ENCODE data around the gene TOB1. TPM values are rescaled to one million over a fixed set of nuclear protein-coding genes. Genes with fewer than 3 reads are reported as not detected.
A peak's percentile ranks its signal among the peaks of the same experiment; 100 is the strongest.

TOB1 gene
- total RNA-seq, 4 donors from 2014 or later = 26.7 to 34.4 (median 31.0) TPM

- intact Hi-C loops (cut with DNase I) = no loop called here
Measured at GRCh38 chr17:50858486-50859225, 7.5 kb downstream of the TOB1 start.

GRCh38 chr17:50856431-50856830 is 9.7 kb downstream of the TOB1 start:
- intact Hi-C loops (cut with DNase I) = no loop called here
- no peaks in the 10 kb centered on the region for H3K9me3 ChIP-seq
- H3K4me1 ChIP-seq = peaks cover 9 to 35% (median 31%) of the 10 kb centered on the region in 4 donors
- TF ChIP-seq CTCF (IDR thresholded peaks at IDR 0.05) (no peak), EP300 (IDR thresholded peaks at IDR 0.05) (no peak), POLR2A (IDR thresholded peaks at IDR 0.05; ENCODE audit: low read depth) (no peak), POLR2AphosphoS5 (IDR thresholded peaks at IDR 0.05) (no peak)
- H3K4me3 ChIP-seq = no peak overlapping the region
- H3K27me3 ChIP-seq = no peaks in the 10 kb centered on the region
- no peak for DNase-seq (ENCODE audit: extremely low spot score)
- 97% methylated on average over 2 of the region's 2 CpGs for WGBS
- H3K27ac ChIP-seq (replicated peaks in 1 of 4) = no peak overlapping the region
- H3K36me3 ChIP-seq = peaks cover 0 to under 1% (median 0%) of the 10 kb centered on the region in 4 donors

More at GRCh38 chr17:50858486-50859225, 7.5 kb downstream of the TOB1 start:
- peaks cover 6 to 39% (median 35%) of the 10 kb centered on the region in 4 donors for H3K4me1 ChIP-seq
- no peaks in the 10 kb centered on the region for H3K27me3 ChIP-seq
- 94% methylated on average over 12 of the region's 12 CpGs for WGBS
- H3K4me3 ChIP-seq = no peak overlapping the region
- H3K36me3 ChIP-seq = peaks cover 0 to 16% (median 8%) of the 10 kb centered on the region in 4 donors
- TF ChIP-seq POLR2AphosphoS5 (IDR thresholded peaks at IDR 0.05) = no peak
- no peak for TF ChIP-seq EP300 (IDR thresholded peaks at IDR 0.05)
- no peak for TF ChIP-seq CTCF (IDR thresholded peaks at IDR 0.05)
- no peak for TF ChIP-seq POLR2A (IDR thresholded peaks at IDR 0.05; ENCODE audit: low read depth)
- H3K9me3 ChIP-seq = no peaks in the 10 kb centered on the region
- no peak for DNase-seq (ENCODE audit: extremely low spot score)
- H3K27ac ChIP-seq (replicated peaks in 1 of 4) = peak overlapping the region in 1 of 4 donors; percentile 100

- 68% methylated on average over 6 of the region's 6 CpGs for WGBS
- Histone ChIP-seq H3K27me3 (no peaks in the 10 kb centered on the region), H3K36me3 (no peaks in the 10 kb centered on the region), H3K9me3 (no peaks in the 10 kb centered on the region), H3K4me3 (no peak overlapping the region), H3K27ac (replicated peaks in 1 of 4) (no peak overlapping the region), H3K4me1 (peaks cover 9 to 29% (median 25%) of the 10 kb centered on the region in 4 donors)
- no peak for TF ChIP-seq POLR2AphosphoS5 (IDR thresholded peaks at IDR 0.05)
- no peak for TF ChIP-seq EP300 (IDR thresholded peaks at IDR 0.05)
- TF ChIP-seq CTCF (IDR thresholded peaks at IDR 0.05) = no peak
- TF ChIP-seq POLR2A (IDR thresholded peaks at IDR 0.05; ENCODE audit: low read depth) = no peak
- intact Hi-C loops (cut with DNase I) = no loop called here
- no peak for DNase-seq (ENCODE audit: extremely low spot score)
Measured at GRCh38 chr17:50855708-50856330, 10.3 kb downstream of the TOB1 start.

- no peak overlapping the region for H3K27ac ChIP-seq (replicated peaks in 1 of 4)
Measured at GRCh38 chr17:50853781-50854180, 12.4 kb downstream of the TOB1 start.

More at GRCh38 chr17:50853781-50854180, 12.4 kb downstream of the TOB1 start:
- H3K36me3 ChIP-seq = no peaks in the 10 kb centered on the region
- H3K4me1 ChIP-seq = peaks cover 9 to 19% (median 18%) of the 10 kb centered on the region in 4 donors
- H3K9me3 ChIP-seq = no peaks in the 10 kb centered on the region
- peak; percentile 86 for DNase-seq (ENCODE audit: extremely low spot score)
- intact Hi-C loops (cut with DNase I) = loop anchor here (5.0 kb wide), 1 partner anchor 104 kb away; no protein-coding TSS in a partner anchor
- WGBS = 92% methylated on average over 6 of the region's 6 CpGs
- no peak overlapping the region for H3K4me3 ChIP-seq
- H3K27me3 ChIP-seq = no peaks in the 10 kb centered on the region
- TF ChIP-seq EP300 (IDR thresholded peaks at IDR 0.05) = no peak
- no peak for TF ChIP-seq POLR2AphosphoS5 (IDR thresholded peaks at IDR 0.05)
- TF ChIP-seq CTCF (IDR thresholded peaks at IDR 0.05) = no peak
- no peak for TF ChIP-seq POLR2A (IDR thresholded peaks at IDR 0.05; ENCODE audit: low read depth)
